SK-N-SH (cell line): ENCODE data around the gene CUL1. TPM values are rescaled to one million over a fixed set of nuclear protein-coding genes. Genes with fewer than 3 reads are reported as not detected.

ENCODE experiments used
- CTCF ChIA-PET: fragments of 300-600, 350-600 bp; formaldehyde crosslinking; extraction: SDS; loops from one replicate; lab custom pipeline; 2021; lab: Yijun Ruan, JAX
- POLR2A ChIA-PET: fragments of 350-600 bp; sonication (Branson Sonifier 250); formaldehyde crosslinking; extraction: SDS; loops from one replicate; lab custom pipeline; 2020; ENCODE audit warnings: antibody characterized with exemption, inconsistent platforms; lab: Yijun Ruan, JAX
- DNase-seq: peaks from one replicate; pipeline ENCODE4 v3.0.0; 2012
- H2AFZ ChIP-seq: fragments of 200-600 bp; sonication (generic); 2 replicates; pipeline ENCODE4 v1.8.1; 2016; ENCODE audit warnings: antibody characterized with exemption, mild to moderate bottlenecking, low read depth
- H3F3A ChIP-seq: fragments of 200-600 bp; sonication (generic); replicated peaks from 2 replicates; pipeline ENCODE3; 2016; ENCODE audit warnings: antibody characterized with exemption, mild to moderate bottlenecking; ENCODE audit not compliant: insufficient read depth
- H3K27ac ChIP-seq, 2 experiments: fragments of 200-500 bp in 1 of 2; fragments of 200-600 bp in 1 of 2; sonication (Bioruptor generic) in 1 of 2; sonication (generic), shearing (Covaris generic) in 1 of 2; 2 replicates each; pipeline versions ENCODE4 v1.5.1 to v1.6.1; 2014 to 2016; ENCODE audit warnings: low read depth in 2 of 2, inconsistent platforms in 1 of 2, low read length in 1 of 2, mild to moderate bottlenecking in 1 of 2, mixed read lengths in 1 of 2
- H3K27me3 ChIP-seq: fragments of 200-600 bp; sonication (generic), shearing (Covaris generic); 2 replicates; pipeline ENCODE4 v1.6.1; 2016; ENCODE audit warnings: mixed run types; ENCODE audit not compliant: insufficient read depth
- H3K36me3 ChIP-seq, 2 experiments: fragments of 200-500 bp in 1 of 2; fragments of 200-600 bp in 1 of 2; sonication (Bioruptor generic) in 1 of 2; sonication (generic) in 1 of 2; replicated peaks in 1 of 2; 2 replicates each; pipeline versions ENCODE3 to v1.5.1; 2014 to 2016; ENCODE audit warnings: low read length in 1 of 2, mild to moderate bottlenecking in 1 of 2; ENCODE audit not compliant: insufficient read depth in 2 of 2, control insufficient read depth in 1 of 2
- H3K4me1 ChIP-seq, 2 experiments: fragments of 200-500 bp in 1 of 2; fragments of 200-600 bp in 1 of 2; sonication (Bioruptor generic) in 1 of 2; sonication (generic), shearing (Covaris generic) in 1 of 2; 2 replicates each; pipeline versions ENCODE4 v1.5.1 to v1.6.1; 2014 to 2016; ENCODE audit warnings: low read depth in 1 of 2, low read length in 1 of 2, mixed run types in 1 of 2; ENCODE audit not compliant: insufficient read depth in 2 of 2, control insufficient read depth in 1 of 2
- H3K4me2 ChIP-seq: fragments of 200-600 bp; sonication (generic), shearing (Covaris generic); 2 replicates; pipeline ENCODE4 v1.6.1; 2017; ENCODE audit warnings: mixed run types
- H3K4me3 ChIP-seq, 2 experiments: fragments of 200-500 bp in 1 of 2; fragments of 200-600 bp in 1 of 2; sonication (Bioruptor generic) in 1 of 2; sonication (generic), shearing (Covaris generic) in 1 of 2; 2 replicates each; pipeline versions ENCODE4 v1.5.1 to v1.8.1; 2014 to 2016; ENCODE audit warnings: low read depth in 2 of 2, inconsistent platforms in 1 of 2, low read length in 1 of 2, mild to moderate bottlenecking in 1 of 2, mixed read lengths in 1 of 2, moderate library complexity in 1 of 2
- H3K79me2 ChIP-seq: fragments of 200-600 bp; sonication (generic); 2 replicates; pipeline ENCODE4 v1.8.1; 2017; ENCODE audit warnings: mild to moderate bottlenecking; ENCODE audit not compliant: insufficient read depth
- H3K9ac ChIP-seq: fragments of 200-600 bp; sonication (generic); 2 replicates; pipeline ENCODE4 v1.6.1; 2017; ENCODE audit warnings: mixed run types
- H3K9me2 ChIP-seq: fragments of 200-600 bp; sonication (generic); 2 replicates; pipeline ENCODE4 v1.6.1; 2017; ENCODE audit warnings: mixed run types
- H3K9me3 ChIP-seq: fragments of 200-600 bp; sonication (generic); 2 replicates; pipeline ENCODE4 v1.6.1; 2017; ENCODE audit warnings: mixed run types, mild to moderate bottlenecking, moderate library complexity
- H4K20me1 ChIP-seq: fragments of 200-600 bp; sonication (generic); 2 replicates; pipeline ENCODE4 v1.6.1; 2017; ENCODE audit warnings: mild to moderate bottlenecking, mixed run types; ENCODE audit not compliant: insufficient read depth
- EP300 ChIP-seq, 2 experiments: IDR thresholded peaks; 2 replicates each; pipeline versions ENCODE4 v1.4.0 to v1.6.1; 2012; ENCODE audit warnings: borderline replicate concordance in 1 of 2, low read depth in 1 of 2, low read length in 1 of 2
- FOSL2 ChIP-seq: IDR thresholded peaks from 2 replicates; pipeline ENCODE4 v1.4.0; 2012; ENCODE audit warnings: low read depth, mild to moderate bottlenecking, moderate library complexity, borderline replicate concordance
- GATA2 ChIP-seq: sonication (generic); formaldehyde crosslinking; IDR thresholded peaks from 2 replicates; pipeline ENCODE4 v1.5.0; 2020; ENCODE audit warnings: mild to moderate bottlenecking, missing genetic modification reagents
- JUND ChIP-seq: IDR thresholded peaks from 2 replicates; pipeline ENCODE4 v1.4.0; 2012
- MAX ChIP-seq: IDR thresholded peaks from 2 replicates; pipeline ENCODE4 v1.4.0; 2012; ENCODE audit warnings: low read depth
- NFIC ChIP-seq: IDR thresholded peaks from 2 replicates; pipeline ENCODE4 v1.4.0; 2012; ENCODE audit warnings: borderline replicate concordance
- TCF12 ChIP-seq: IDR thresholded peaks from 2 replicates; pipeline ENCODE4 v1.4.0; 2012
- ZBTB33 ChIP-seq: IDR thresholded peaks from 2 replicates; pipeline ENCODE4 v1.4.0; 2012; ENCODE audit warnings: low read depth, borderline replicate concordance
- WGBS: methylation state at CpG from one replicate; pipeline ENCODE4 v1.1.6; 2017; ENCODE audit warnings: low lambda C conversion rate; 5-methylcytosine and 5-hydroxymethylcytosine counted together
- polyA plus RNA-seq, 3 experiments: library from polyadenylated mRNA; depleted of rRNA; stranded (reverse); fragments of >200 nt; gene quantifications; 2 replicates each; pipeline ENCODE4 v1.2.3, GENCODE V29; 2012
- TF ChIP-seq, protein P1 (sequence below): fragments of 200-600 bp; sonication (generic); IDR thresholded peaks from 2 replicates; pipeline ENCODE4 v1.6.1; 2017; ENCODE audit warnings: antibody characterized with exemption, mild to moderate bottlenecking, moderate library complexity
- TF ChIP-seq, protein P2 (sequence below): IDR thresholded peaks from 2 replicates; pipeline ENCODE4; 2012

CUL1 gene
- polyA plus RNA-seq, 1 of the 3 experiments (the other 2 are of a cell fraction), result 45.2 TPM

GRCh38 chr7:148738737-148739535 lies 40.2 kb downstream of the CUL1 start:
- 86% methylated on average over 14 of the region's 14 CpGs for WGBS
- CTCF ChIA-PET, result interaction anchor here (1.0 to 1.5 kb wide), 3 partner anchors 8 to 17 kb away, joined by 3 to 4 read pairs (median 3); no protein-coding TSS in a partner anchor
- peak overlapping the region; percentile 2 to 40; a peak in 2 of 4 replicates for H3K27ac ChIP-seq

More at GRCh38 chr7:148738737-148739535, 40.2 kb downstream of the CUL1 start:
- TF ChIP-seq EP300 (IDR thresholded peaks at IDR 0.05; ENCODE audit: borderline replicate concordance in 1 of 2, low read depth in 1 of 2, low read length in 1 of 2) (0 out of 4 replicates have a peak, but pooled peaks of 1 of the 2 experiments have one; percentile 9), MAX (no peak), JUND (peak; percentile 49; the same call in 1 of the 2 replicates), TCF12 (peak; percentile 61), GATA2 (CRISPR knock-in tag) (peak; percentile 36; the same call in 1 of the 2 replicates), NFIC (no peak), ZBTB33 (no peak), FOSL2 (peak; percentile 61; the same call in 1 of the 2 replicates)
- TF ChIP-seq, protein P1, sequence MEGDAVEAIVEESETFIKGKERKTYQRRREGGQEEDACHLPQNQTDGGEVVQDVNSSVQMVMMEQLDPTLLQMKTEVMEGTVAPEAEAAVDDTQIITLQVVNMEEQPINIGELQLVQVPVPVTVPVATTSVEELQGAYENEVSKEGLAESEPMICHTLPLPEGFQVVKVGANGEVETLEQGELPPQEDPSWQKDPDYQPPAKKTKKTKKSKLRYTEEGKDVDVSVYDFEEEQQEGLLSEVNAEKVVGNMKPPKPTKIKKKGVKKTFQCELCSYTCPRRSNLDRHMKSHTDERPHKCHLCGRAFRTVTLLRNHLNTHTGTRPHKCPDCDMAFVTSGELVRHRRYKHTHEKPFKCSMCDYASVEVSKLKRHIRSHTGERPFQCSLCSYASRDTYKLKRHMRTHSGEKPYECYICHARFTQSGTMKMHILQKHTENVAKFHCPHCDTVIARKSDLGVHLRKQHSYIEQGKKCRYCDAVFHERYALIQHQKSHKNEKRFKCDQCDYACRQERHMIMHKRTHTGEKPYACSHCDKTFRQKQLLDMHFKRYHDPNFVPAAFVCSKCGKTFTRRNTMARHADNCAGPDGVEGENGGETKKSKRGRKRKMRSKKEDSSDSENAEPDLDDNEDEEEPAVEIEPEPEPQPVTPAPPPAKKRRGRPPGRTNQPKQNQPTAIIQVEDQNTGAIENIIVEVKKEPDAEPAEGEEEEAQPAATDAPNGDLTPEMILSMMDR, result no peak
- TF ChIP-seq, protein P2, sequence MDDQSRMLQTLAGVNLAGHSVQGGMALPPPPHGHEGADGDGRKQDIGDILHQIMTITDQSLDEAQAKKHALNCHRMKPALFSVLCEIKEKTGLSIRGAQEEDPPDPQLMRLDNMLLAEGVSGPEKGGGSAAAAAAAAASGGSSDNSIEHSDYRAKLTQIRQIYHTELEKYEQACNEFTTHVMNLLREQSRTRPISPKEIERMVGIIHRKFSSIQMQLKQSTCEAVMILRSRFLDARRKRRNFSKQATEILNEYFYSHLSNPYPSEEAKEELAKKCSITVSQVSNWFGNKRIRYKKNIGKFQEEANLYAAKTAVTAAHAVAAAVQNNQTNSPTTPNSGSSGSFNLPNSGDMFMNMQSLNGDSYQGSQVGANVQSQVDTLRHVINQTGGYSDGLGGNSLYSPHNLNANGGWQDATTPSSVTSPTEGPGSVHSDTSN, result peak; percentile 42; the same call in 1 of the 2 replicates
- Histone ChIP-seq H3K9me2 (no peaks in the 10 kb centered on the region), H3F3A (peaks cover 18% of the 10 kb centered on the region), H3K79me2 (peaks cover 94% of the 10 kb centered on the region), H3K4me2 (peak overlapping the region; percentile 19; the same call in 1 of the 2 replicates), H4K20me1 (peaks cover 37% of the 10 kb centered on the region), H3K9me3 (peaks cover 10% of the 10 kb centered on the region), H3K27me3 (no peaks in the 10 kb centered on the region), H3K9ac (no peak overlapping the region), H2AFZ (no peak overlapping the region), H3K36me3 (peaks cover 39 to 63% of the 10 kb centered on the region in 2 experiments), H3K4me3 (no peak overlapping the region), H3K4me1 (peaks cover 7 to 13% of the 10 kb centered on the region in 2 experiments; a peak in 2 of 4 replicates)
- POLR2A ChIA-PET, result no interaction called here
- DNase-seq, result no peak
